NT2/D1 (cell line): Measurements from ENCODE around the gene CRISPLD2.

ENCODE experiments used
- SUZ12 ChIP-seq: IDR thresholded peaks from 2 replicates; pipeline ENCODE4 v1.6.1; 2011; ENCODE audit not compliant: insufficient read length, insufficient read depth; ENCODE audit errors: extremely low read depth
- YY1 ChIP-seq: IDR thresholded peaks from 2 replicates; pipeline ENCODE4 v1.6.1; 2011; ENCODE audit not compliant: insufficient read length, insufficient read depth
- ZNF274 ChIP-seq: IDR thresholded peaks from 2 replicates; pipeline ENCODE4 v1.6.1; 2011; ENCODE audit warnings: mild to moderate bottlenecking, low read depth, low read length

- TF ChIP-seq YY1 (no peak), SUZ12 (no peak), ZNF274 (no peak)
Measured at GRCh38 chr16:84859681-84860080, 39.9 kb downstream of the CRISPLD2 start.
